ENCODE measurements around the gene KNOP1.
"Not testable (repeated sequence)": the region's sequence is repeated elsewhere in the genome, so short reads cannot be mapped to it uniquely, and the experiment has no call there.

Gene KNOP1

GRCh38 chr16:19683453-19684236 is 34.4 kb downstream of the KNOP1 start:
- no peak for DNase-seq (ENCODE audit: low read depth)

- no peak for DNase-seq (ENCODE audit: low read depth)
These were observed 36.4 kb downstream of the KNOP1 start for GRCh38 chr16:19681637-19682036.

DNA sequence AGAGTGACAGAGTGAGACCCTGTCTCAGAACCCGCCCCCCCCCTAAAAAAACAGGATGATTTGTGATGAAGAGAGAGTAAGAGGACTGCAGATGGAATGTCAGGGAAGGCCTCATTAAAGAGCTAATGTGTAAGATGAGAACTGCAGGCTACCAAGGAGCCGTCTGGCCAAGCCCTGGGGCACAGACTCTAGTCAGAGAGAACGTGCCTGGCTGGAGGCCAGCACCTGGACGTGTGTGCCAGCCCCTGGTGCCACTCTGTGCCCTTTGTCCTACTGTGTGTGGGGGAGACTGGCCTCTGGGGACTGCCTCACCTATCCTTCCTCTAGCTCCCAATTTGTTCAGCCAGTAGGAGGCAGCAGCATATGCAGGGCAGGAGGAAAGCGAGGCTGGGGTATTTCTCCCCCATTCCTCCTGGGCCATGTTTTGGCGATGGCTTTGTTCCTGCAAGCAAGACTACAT is 37.1 kb downstream of the KNOP1 start:
- DNase-seq (ENCODE audit: low read depth), result no peak

DNA sequence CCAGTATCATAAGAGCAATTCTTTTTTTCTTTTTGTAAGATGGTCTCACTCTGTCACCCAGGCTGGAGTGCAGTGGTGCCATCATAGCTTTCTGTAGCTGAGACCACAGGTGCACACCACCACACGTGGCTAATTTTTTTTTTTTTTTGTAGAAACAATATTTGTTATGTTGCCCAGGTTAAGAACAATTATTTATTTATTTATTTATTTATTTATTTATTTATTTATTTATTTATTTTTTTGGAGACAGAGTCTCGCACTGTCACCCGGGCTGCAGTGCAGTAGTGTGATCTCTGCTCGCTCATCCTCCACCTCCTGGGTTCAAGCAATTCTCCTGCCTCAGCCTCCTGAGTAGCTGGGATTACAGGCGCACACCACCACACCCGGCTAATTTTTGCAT is 38.7 kb downstream of the KNOP1 start:
- DNase-seq (ENCODE audit: low read depth), result not testable (repeated sequence)

GRCh38 chr16:19678804-19679203 is 39.2 kb downstream of the KNOP1 start:
- DNase-seq (ENCODE audit: low read depth), result no peak

DNA sequence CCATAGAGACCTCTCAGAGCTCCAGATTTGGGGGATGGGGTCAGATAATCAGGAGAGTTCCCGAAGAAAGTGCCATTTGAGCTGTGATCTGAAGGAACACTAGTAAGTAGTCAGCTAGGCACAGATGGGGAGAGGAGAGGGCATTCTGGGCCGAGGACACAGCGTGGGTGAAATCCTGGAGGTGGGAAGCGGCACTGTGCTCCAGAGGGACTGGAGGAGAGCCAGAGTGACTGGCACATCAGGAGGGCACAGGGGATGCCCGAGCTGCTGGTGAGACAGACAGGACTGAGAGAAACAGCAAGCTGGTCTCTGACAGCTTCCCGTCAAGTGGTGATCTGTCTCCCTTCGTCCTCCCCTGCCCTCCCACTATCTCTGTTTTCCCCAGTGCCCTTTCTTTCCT is 40.6 kb downstream of the KNOP1 start:
- DNase-seq (ENCODE audit: low read depth), result no peak

DNA sequence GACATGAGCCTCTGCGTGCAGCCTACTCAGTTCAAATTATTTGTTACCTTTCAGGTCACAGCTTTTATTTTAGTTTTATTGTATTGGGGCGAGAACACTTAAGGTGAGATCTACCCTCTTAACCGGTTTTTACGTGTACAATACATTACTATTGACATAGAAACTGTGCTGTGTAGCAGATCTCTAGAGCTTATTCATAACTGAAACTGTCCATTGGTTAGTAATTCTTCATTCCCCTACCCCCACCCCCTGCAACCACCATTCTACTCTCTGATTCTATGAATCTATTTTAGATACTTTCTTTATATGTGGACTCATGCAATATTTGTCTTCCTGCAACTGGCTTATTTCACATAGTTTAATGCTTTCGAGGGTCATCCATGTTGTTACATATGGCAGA is 43.5 kb downstream of the KNOP1 start:
- no peak for DNase-seq (ENCODE audit: low read depth)

DNA sequence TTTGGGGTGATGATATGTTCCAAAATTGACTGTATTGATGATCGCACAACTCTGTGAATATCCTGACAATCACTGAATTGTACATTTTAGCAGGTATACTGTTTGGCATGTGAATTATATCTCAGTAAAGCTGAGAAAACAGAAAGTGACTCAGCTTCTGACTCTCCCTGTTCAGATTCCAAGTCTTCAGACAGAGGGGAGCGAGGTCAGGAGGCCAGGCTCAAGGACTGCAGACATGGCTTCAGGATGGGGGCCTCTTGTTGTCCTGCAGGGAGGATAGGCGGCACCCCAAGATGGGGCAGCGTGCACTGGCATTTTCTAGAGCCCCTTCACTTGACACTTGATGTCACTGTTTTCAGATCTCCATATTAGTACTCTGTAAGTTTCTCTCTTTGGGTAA is 45.6 kb downstream of the KNOP1 start:
- no peak for DNase-seq (ENCODE audit: low read depth)

DNA sequence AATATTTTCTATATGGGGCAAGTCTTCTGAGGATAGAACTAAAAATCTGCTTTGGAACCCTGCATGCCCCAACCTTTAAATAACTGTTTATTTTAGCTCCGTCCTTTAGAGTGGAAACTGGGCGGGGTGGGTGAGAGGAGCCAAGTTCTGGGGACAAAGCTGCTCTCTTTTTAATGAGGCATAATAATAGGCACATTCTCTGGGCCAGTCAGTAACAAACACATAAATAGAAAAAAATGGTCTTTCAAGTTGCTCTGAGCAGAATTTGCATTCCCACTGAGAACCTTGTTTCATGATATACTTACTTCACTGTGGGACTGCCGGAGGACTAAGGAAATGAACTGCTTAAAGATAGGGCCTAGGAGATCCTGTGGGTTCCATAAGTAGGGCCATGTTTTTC is 51.5 kb downstream of the KNOP1 start:
- no peak for DNase-seq (ENCODE audit: low read depth)

- DNase-seq (ENCODE audit: low read depth), result not testable (repeated sequence)
These were observed 52.7 kb downstream of the KNOP1 start for GRCh38 chr16:19665313-19665712.

- DNase-seq (ENCODE audit: low read depth), result no peak
These were observed 53.9 kb downstream of the KNOP1 start for GRCh38 chr16:19664166-19664565.

- DNase-seq (ENCODE audit: low read depth), result no peak
These were observed 55.7 kb downstream of the KNOP1 start for GRCh38 chr16:19662351-19662750.

DNA sequence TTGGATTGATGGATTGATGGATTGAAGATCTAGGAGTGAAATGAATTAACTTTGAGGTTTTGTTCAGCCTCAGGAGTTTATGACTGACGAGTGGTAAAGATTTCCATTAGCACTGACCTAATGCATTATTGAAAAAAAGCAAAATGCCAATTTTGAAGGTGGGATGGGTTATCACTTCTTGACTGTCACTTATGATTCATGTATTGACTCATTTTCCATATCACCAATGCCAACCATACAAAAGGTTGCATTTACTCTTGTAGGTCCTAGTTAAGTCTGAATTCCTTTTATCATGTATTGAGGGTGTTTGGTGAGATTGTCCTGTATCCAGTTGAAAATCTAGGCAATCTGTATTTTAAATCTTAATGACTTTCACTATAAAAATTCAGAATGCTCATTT is 57.6 kb downstream of the KNOP1 start:
- no peak for DNase-seq (ENCODE audit: low read depth)

GRCh38 chr16:19659554-19659953 is 58.5 kb downstream of the KNOP1 start:
- no peak for DNase-seq (ENCODE audit: low read depth)

GRCh38 chr16:19657831-19658230 is 60.2 kb downstream of the KNOP1 start:
- DNase-seq (ENCODE audit: low read depth), result no peak

GRCh38 chr16:19655242-19655777 is 62.7 kb downstream of the KNOP1 start:
- DNase-seq (ENCODE audit: low read depth), result no peak

- DNase-seq (ENCODE audit: low read depth), result no peak
These were observed 63.9 kb downstream of the KNOP1 start for GRCh38 chr16:19654147-19654546.
